Measurements from ENCODE around the gene ATAD3C.
"Not testable (repeated sequence)": the region's sequence is repeated elsewhere in the genome, so short reads cannot be mapped to it uniquely, and the experiment has no call there.

ATAD3C gene

DNA sequence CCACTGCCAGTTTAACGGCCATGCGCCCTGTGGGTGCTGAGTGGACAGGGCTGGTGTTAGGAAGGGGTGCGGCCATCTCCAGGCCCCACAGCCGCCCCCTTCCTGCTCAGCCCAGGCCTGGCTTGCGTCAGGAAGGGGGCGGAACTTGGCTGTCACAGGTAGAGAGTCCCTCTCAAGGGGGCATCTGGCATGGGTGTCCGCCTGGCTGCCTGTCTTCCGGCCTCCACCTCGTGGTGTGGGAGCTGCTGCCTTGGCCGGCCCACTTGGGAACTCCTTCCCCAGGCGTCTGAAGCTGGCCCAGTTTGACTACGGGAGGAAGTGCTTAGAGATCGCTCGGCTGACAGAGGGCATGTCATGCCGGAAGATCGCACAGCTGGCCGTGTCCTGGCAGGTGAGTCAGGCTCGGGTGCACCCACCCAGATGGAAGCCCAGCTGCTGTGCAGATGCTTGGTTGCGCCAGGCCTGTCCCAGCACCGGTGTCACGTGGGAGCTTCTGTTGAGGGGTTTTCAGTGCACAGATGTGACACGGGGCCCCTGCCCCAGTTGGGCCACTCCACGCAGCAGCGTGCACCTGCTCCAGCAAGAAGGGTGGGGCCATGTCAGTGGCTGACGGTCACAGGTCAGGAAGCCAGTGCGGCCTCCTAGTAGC lies 13.0 kb downstream of the ATAD3C start:
- peak overlapping the region; percentile 45 for H3K4me3 Mint-ChIP-seq
- no peaks in the 10 kb centered on the region for H3K9me3 Mint-ChIP-seq
- H3K4me1 Mint-ChIP-seq (ENCODE audit: low read depth): no peaks in the 10 kb centered on the region
- H3K36me3 Mint-ChIP-seq (ENCODE audit: low read depth): no peaks in the 10 kb centered on the region
- no peaks in the 10 kb centered on the region for H3K27me3 Mint-ChIP-seq
- H3K27ac Mint-ChIP-seq: no peak overlapping the region

DNA sequence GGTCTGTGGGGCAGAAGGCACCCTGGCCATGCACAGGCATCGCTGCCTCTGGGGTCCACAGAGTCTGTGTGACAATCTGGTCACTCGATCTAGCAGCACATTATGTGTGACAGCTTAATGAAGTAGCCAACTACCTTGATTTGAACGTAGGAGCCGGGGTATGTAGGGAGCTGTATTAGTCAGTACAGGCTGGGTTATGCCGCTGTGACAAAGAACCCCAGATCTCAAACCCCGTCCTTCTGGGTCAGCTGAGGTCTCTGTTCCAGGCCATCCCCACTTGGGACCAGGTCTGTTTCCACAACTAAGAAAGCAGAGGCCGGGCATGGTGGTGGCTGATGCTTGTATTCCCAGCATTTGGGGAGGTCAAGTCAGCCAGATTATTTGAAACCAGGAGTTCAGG lies 13.8 kb downstream of the ATAD3C start:
- Mint-ChIP-seq H3K4me1 (ENCODE audit: low read depth) (no peaks in the 10 kb centered on the region), H3K36me3 (ENCODE audit: low read depth) (no peaks in the 10 kb centered on the region), H3K4me3 (no peak overlapping the region), H3K27ac (no peak overlapping the region), H3K9me3 (no peaks in the 10 kb centered on the region), H3K27me3 (no peaks in the 10 kb centered on the region)

DNA sequence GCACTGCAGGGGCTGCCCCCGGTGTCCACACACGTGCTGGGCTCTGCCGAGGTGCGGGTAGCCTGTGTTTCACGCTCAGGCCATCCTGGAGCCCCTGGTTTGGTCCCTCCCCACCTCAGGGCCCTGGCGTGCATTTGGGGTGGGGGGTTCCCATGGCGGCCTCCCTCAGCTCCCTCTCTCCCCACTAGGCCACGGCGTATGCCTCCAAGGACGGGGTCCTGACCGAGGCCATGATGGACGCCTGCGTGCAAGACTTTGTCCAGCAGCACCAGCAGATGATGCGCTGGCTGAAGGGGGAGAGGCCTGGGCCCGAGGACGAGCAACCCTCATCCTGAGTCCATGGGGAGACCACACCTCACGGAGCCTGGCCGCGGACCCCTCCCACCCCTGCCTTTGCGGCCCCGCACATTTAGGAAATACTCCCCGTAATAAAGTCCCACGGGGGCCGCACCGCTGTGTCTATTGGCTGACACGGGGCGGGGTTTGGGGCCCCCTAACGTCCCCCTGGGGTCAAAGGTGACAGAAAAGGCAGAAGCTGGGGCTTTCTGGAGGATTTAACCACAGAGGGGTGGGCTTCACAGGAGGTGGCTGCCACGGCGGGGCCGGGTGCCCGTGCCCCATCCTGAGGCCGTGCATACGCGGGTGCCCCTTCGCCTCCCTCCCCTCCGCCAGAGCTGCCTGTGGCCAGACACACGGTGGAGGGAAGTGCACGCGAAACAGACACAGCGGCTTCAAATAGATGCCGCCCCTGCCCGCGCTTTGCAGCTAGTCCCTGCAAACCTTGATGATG lies 18.9 kb downstream of the ATAD3C start:
- H3K9me3 Mint-ChIP-seq; H3K27me3 Mint-ChIP-seq; H3K36me3 Mint-ChIP-seq (ENCODE audit: low read depth); H3K27ac Mint-ChIP-seq; H3K4me3 Mint-ChIP-seq: not testable (repeated sequence)
- peaks cover 21% of the 10 kb centered on the region for H3K4me1 Mint-ChIP-seq (ENCODE audit: low read depth)

DNA sequence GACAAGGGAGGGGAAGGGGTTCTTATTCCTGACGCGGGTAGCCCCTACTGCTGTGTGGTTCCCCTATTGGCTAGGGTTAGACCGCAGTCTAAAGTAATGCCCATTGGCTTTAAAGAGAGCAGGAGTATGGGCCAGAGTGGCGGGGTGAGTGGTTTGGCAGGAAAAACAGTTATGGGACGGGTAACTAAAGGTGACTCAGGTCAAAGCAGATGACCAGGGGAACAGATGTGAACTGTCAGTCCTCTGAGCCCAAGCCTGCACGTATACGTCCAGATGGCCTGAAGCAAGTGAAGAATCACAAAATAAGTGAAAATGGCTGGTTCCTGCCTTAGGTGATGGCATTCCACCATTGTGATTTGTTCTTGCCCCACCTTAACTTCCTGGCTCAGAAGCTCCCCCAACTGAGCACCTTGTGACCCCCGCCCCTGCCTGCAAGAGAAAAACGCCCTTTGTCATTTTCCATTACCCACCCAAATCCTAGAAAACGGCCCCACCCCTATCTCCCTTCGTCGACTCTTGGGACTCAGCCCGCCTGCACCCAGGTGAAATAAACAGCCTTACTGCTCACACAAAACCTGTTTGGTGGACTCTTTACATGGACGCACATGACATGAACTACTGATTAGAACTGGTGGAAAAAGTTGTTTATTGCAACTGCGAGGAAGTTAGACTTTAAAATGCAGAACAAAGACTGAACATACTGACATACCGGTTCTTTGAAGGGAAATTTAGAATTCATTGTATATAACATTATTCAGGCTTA lies 21.3 kb downstream of the ATAD3C start:
- Mint-ChIP-seq H3K27me3 (no peaks in the 10 kb centered on the region), H3K36me3 (ENCODE audit: low read depth) (no peaks in the 10 kb centered on the region), H3K27ac (peak overlapping the region; percentile 92), H3K4me1 (ENCODE audit: low read depth) (peaks cover 30% of the 10 kb centered on the region), H3K9me3 (no peaks in the 10 kb centered on the region), H3K4me3 (peak overlapping the region; percentile 94)

DNA sequence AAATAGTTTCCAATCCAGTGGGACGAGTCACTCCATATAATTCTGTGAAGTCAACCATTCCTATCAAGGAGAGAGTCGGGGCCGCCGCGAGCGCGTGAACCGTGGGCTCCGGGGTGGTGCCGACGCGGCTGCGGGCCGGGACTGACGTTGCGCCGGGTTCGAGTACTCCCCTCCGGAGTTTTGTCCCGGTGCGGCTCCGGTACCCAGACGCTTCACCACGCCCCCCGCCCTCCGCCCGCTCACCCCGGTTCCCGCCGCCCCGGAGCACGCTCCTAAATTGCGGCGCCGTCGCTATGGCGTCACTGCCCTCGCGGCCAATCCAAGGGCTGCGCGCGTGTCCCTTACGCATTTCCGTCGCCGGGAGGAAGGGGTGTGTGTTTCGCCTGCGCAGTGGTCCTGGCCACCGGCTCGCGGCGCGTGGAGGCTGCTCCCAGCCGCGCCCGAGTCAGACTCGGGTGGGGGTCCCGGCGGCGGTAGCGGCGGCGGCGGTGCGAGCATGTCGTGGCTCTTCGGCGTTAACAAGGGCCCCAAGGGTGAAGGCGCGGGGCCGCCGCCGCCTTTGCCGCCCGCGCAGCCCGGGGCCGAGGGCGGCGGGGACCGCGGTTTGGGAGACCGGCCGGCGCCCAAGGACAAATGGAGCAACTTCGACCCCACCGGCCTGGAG lies 22.0 kb downstream of the ATAD3C start, which contains the start of gene ATAD3B:
Gene ATAD3B (plus strand): TSS at position 377 of the 664 bp plus-strand sequence. CDS start 120 bp downstream, at position 497.
- Mint-ChIP-seq H3K36me3 (ENCODE audit: low read depth) (peaks cover 2% of the 10 kb centered on the region), H3K27ac (peak within 1 kb of the TSS; percentile 92), H3K4me1 (ENCODE audit: low read depth) (peaks cover 30% of the 10 kb centered on the region), H3K27me3 (no peaks in the 10 kb centered on the region), H3K9me3 (no peaks in the 10 kb centered on the region), H3K4me3 (peak within 1 kb of the TSS; percentile 94)

DNA sequence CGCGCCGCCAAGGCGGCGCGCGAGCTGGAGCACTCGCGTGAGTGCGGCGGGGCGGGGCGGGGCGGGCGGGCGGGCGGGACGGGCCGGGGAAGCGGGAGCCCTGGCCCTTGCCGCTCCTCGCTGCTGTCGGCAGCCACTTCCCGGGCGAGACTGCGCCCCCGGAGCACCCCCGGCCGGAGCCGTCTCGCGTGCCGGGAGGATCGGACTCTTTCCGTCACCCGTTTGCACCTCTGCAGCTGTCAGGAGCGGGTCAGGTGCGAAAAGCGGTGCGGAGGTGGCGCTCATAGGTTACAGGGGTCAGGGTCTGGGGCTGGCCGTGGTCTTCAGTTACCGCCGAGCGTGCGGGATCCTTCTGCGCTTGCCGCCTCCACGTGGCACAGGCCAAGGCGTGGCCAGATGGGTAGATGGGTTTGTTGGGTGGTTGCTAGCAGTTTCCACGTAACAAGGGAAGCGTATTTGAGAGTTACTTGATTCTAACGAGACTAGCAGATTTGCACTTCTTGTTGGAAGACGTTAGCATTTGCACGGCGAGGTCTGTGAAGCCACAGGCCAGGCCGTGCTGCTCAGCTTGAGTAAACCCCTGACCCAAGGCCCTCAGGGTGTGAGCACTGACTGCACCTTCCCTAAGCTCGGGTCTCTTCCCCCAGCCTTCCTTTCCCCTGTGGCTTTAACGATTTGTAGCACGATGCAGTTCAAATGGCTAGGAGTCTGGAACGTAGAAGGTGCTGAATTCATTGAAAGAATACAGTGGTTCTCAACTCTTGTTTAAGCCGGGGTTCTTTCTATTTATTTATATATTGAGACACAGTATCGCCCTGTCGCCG lies 22.8 kb downstream of the ATAD3C start:
- peaks cover 30% of the 10 kb centered on the region for H3K4me1 Mint-ChIP-seq (ENCODE audit: low read depth)
- H3K27me3 Mint-ChIP-seq; H3K36me3 Mint-ChIP-seq (ENCODE audit: low read depth); H3K9me3 Mint-ChIP-seq: not testable (repeated sequence)
- H3K27ac Mint-ChIP-seq: peak overlapping the region; percentile 76
- H3K4me3 Mint-ChIP-seq: peak overlapping the region; percentile 88

DNA sequence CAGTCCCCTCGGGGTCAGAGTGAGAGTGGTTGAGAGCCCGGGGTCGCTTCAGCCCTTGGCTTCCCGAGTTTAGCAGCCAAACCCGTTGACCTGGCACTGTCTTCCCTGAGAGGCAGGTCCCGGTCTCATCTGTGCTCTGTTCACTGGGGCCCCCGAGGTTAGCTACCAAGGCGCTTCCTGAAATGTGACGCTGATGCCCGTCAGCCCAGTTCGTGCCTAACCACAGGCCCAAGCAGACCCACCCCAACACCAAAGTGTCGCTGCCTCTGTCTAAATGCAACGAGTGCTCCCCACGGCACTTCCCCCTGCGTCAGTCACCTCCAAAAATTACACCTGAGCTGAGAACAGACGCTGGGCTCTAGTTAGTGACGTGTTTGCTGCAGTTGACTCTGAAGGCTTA lies 26.5 kb downstream of the ATAD3C start:
- H3K27ac Mint-ChIP-seq, H3K27me3 Mint-ChIP-seq, H3K9me3 Mint-ChIP-seq, H3K4me3 Mint-ChIP-seq: not testable (repeated sequence)
- Mint-ChIP-seq H3K36me3 (ENCODE audit: low read depth) (peaks cover 35% of the 10 kb centered on the region), H3K4me1 (ENCODE audit: low read depth) (peaks cover 17% of the 10 kb centered on the region)

DNA sequence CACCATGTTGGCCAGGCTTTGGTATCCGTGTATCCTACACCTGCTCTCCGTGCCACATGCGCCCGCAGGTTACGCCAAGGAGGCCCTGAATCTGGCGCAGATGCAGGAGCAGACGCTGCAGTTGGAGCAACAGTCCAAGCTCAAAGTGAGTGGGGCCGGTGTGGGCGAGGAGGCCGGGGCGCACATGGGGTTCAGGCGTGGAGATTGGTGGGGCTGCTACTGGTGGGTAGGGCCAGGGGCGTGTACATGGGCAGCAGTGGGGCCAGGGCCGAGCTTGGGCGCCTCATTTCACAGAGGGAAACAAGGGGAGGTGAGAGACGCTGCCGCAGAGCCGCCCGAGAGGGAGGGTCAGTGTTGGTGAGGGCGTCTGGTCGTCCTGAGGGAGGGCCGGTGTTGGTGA lies 27.7 kb downstream of the ATAD3C start:
- peaks cover 39% of the 10 kb centered on the region for H3K36me3 Mint-ChIP-seq (ENCODE audit: low read depth)
- H3K27ac Mint-ChIP-seq: no peak overlapping the region
- H3K27me3 Mint-ChIP-seq: no peaks in the 10 kb centered on the region
- no peak overlapping the region for H3K4me3 Mint-ChIP-seq
- no peaks in the 10 kb centered on the region for H3K9me3 Mint-ChIP-seq
- H3K4me1 Mint-ChIP-seq (ENCODE audit: low read depth): peaks cover 14% of the 10 kb centered on the region

DNA sequence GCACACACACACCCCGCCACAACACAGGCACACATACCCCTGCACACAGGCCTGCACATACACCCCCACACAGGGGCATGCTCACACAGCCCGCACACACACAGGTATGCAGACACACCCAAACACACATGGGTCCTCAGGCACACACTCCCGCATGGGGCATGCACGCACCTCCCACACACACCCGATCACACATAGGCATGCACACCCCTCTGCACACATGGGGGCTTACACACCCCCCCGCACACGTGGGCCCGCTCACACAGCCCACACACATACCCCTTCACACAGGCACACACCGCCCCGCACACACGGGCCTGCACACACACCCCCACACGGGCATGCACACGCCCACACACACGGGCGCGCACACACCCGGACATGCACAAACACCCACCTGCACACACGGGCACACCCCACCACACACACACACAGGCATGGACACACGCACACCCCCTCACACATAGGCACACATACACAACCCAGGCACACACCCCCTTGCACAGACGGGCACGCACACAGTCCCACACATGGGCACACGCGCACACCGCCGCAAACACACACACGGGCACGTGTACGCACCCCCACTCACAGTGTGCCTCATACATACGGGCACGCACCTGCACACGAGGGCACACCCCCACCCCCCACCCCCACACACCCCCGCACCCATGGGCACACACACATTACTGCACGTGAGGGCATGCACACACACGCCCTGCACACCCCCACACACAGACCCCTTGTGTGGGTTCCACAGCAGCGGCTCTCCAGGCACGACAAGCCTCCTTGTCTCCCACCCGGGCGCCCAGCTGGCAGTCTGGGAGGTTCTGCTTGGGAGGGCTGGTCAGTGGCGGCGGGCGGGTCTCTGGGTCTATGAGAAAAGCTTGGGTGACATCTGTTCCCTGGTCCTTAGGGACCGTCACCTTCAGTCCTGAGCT lies 30.3 kb downstream of the ATAD3C start:
- Mint-ChIP-seq H3K27ac (no peak overlapping the region), H3K4me1 (ENCODE audit: low read depth) (peaks cover 3% of the 10 kb centered on the region), H3K4me3 (no peak overlapping the region), H3K9me3 (no peaks in the 10 kb centered on the region), H3K36me3 (ENCODE audit: low read depth) (peaks cover 50% of the 10 kb centered on the region), H3K27me3 (no peaks in the 10 kb centered on the region)

DNA sequence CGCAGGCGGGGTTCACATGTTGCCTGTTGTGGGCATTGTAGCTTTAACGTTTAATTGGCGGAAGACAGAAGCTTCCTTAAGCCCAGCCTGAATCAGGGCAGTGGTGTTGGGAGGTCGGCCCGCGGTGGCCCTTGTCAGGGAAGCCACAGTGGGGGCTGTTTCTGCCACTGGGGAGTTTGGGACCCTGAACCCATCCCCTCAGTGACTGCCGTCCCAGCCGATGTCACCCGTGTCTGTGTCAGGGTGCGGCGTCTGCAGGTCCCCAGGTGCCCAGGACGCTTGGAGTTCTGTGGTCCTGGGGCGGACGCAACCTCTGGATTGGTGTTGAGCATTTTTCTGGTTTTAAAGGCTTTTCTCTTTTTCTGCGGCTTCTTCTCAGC lies 31.0 kb downstream of the ATAD3C start:
- H3K36me3 Mint-ChIP-seq (ENCODE audit: low read depth): peaks cover 50% of the 10 kb centered on the region

DNA sequence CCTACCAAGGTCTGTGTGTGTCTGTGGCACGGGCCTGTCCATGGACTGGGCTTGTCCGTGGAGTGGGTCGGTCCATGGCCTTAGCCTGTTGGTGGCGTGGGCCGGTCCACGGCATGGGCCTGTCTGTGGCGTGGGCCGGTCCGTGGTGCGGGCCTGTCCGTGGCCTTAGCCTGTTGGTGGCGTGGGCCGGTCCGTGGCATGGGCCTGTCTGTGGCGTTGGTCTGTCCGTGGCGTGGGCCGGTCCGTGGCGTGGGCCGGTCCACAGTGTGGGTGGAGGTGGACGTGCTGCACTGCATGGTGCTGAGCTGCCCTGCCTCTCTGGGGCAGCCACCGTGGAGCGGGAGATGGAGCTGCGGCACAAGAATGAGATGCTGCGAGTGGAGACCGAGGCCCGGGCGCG lies 32.3 kb downstream of the ATAD3C start:
- H3K36me3 Mint-ChIP-seq (ENCODE audit: low read depth): peaks cover 45% of the 10 kb centered on the region

More for the DNA sequence above, 31.0 kb downstream of the ATAD3C start:
- not testable (repeated sequence) for H3K4me3 Mint-ChIP-seq; H3K27me3 Mint-ChIP-seq; H3K27ac Mint-ChIP-seq; H3K9me3 Mint-ChIP-seq; H3K4me1 Mint-ChIP-seq (ENCODE audit: low read depth)

DNA sequence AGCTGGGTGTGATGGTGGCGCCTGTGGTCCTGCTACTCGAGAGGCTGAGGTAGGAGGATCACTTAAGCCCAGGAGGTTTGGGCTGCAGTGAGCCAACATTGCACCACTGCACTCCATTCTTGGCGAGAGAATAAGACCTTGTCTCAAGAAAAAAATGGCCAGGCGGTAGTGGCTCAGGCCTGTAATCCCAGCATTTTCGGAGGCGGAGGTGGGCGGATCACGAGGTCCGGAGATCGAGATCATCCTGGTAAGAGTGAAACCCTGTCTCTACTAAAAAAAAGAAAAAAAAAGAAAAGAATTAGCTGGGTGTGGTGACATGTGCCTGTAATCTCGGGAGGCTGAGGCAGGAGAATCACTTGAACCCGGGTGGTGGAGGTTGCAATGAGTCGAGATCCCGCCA lies 33.4 kb downstream of the ATAD3C start:
- Mint-ChIP-seq H3K36me3 (ENCODE audit: low read depth) (peaks cover 41% of the 10 kb centered on the region), H3K27me3 (no peaks in the 10 kb centered on the region), H3K9me3 (no peaks in the 10 kb centered on the region), H3K4me3 (no peak overlapping the region), H3K4me1 (ENCODE audit: low read depth) (no peaks in the 10 kb centered on the region), H3K27ac (no peak overlapping the region)

More for the DNA sequence above, 32.3 kb downstream of the ATAD3C start:
- not testable (repeated sequence) for H3K4me3 Mint-ChIP-seq; H3K27me3 Mint-ChIP-seq; H3K4me1 Mint-ChIP-seq (ENCODE audit: low read depth); H3K9me3 Mint-ChIP-seq; H3K27ac Mint-ChIP-seq

DNA sequence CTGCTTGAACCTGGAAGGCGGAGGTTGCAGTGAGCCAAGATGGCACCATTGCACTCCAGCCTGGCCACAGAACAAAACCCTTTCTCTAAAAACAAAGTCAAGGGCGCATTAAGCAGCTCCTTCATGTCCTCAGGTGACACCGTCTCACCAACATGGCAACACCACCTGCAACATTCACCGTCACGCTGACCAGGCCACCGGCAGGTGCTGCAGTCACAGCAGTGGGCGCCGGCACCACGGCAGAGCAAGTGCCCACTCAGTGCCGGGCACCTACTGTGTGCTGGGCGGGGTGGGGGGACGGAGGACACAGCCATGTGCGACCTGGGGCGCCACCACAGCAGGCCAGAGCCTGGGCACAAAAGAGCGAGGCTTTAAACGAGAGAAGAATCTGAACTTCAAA lies 34.2 kb downstream of the ATAD3C start:
- no peaks in the 10 kb centered on the region for H3K9me3 Mint-ChIP-seq
- no peaks in the 10 kb centered on the region for H3K4me1 Mint-ChIP-seq (ENCODE audit: low read depth)
- no peak overlapping the region for H3K27ac Mint-ChIP-seq
- H3K4me3 Mint-ChIP-seq: no peak overlapping the region
- H3K36me3 Mint-ChIP-seq (ENCODE audit: low read depth): peaks cover 47% of the 10 kb centered on the region
- H3K27me3 Mint-ChIP-seq: no peaks in the 10 kb centered on the region

Measured in stimulated activated naive CD8-positive, alpha-beta T cell treated with anti-CD3 and anti-CD28 coated beads, Interleukin-15, Interleukin-2, amounts not matched to agents 100 ng/mL and 50 ng/mL, for 24 hours (primary cell).